H9 (cell line): ENCODE results near the gene NOTCH1. TPM values are rescaled to one million over a fixed set of nuclear protein-coding genes. Genes with fewer than 3 reads are reported as not detected.

ENCODE experiments used
- DNase-seq: peaks from one replicate; pipeline ENCODE4 v3.0.0-alpha.2; 2017
- H2AFZ ChIP-seq: one replicate; pipeline ENCODE4 v1.6.1; 2013; ENCODE audit warnings: mild to moderate bottlenecking, low read length, control low read depth, moderate library complexity
- H2AK5ac ChIP-seq: 2 replicates; pipeline ENCODE4 v1.6.1; 2013; ENCODE audit warnings: low read length, control low read depth, mixed read lengths; ENCODE audit not compliant: insufficient read length
- H2BK120ac ChIP-seq: one replicate; pipeline ENCODE4 v1.6.1; 2013; ENCODE audit warnings: low read depth, mild to moderate bottlenecking, low read length, control low read depth, inconsistent platforms; ENCODE audit not compliant: poor library complexity, severe bottlenecking
- H2BK12ac ChIP-seq: 2 replicates; pipeline ENCODE4 v1.6.1; 2013; ENCODE audit warnings: low read length, control low read depth, mixed read lengths, low read depth; ENCODE audit not compliant: insufficient read length
- H2BK15ac ChIP-seq: 2 replicates; pipeline ENCODE4 v1.6.1; 2013; ENCODE audit warnings: low read depth, low read length, control low read depth
- H2BK20ac ChIP-seq: one replicate; pipeline ENCODE4 v1.6.1; 2013; ENCODE audit warnings: low read depth, mild to moderate bottlenecking, low read length, control low read depth, inconsistent platforms; ENCODE audit not compliant: poor library complexity, severe bottlenecking
- H2BK5ac ChIP-seq: 2 replicates; pipeline ENCODE4 v1.6.1; 2013; ENCODE audit warnings: low read length, control low read depth, mixed read lengths; ENCODE audit not compliant: insufficient read length
- H3K14ac ChIP-seq: 2 replicates; pipeline ENCODE4 v1.6.1; 2013; ENCODE audit warnings: low read length, control low read depth; ENCODE audit not compliant: insufficient read depth
- H3K18ac ChIP-seq: 2 replicates; pipeline ENCODE4 v1.6.1; 2013; ENCODE audit warnings: low read depth, mild to moderate bottlenecking, mixed read lengths, low read length, control low read depth; ENCODE audit not compliant: insufficient read length
- H3K23ac ChIP-seq: 2 replicates; pipeline ENCODE4 v1.6.1; 2013; ENCODE audit warnings: low read length, control low read depth, mixed read lengths, low read depth; ENCODE audit not compliant: insufficient read length
- H3K23me2 ChIP-seq: 2 replicates; pipeline ENCODE4 v1.6.1; 2013; ENCODE audit warnings: low read depth, mild to moderate bottlenecking, mixed read lengths, low read length, control low read depth; ENCODE audit not compliant: insufficient read length, poor library complexity, severe bottlenecking
- H3K27ac ChIP-seq: 2 replicates; pipeline ENCODE4 v1.5.1; 2013; ENCODE audit warnings: low read length, control low read depth, mixed read lengths, low read depth; ENCODE audit not compliant: insufficient read length
- H3K27me3 ChIP-seq: 2 replicates; pipeline ENCODE4 v1.6.1; 2013; ENCODE audit warnings: low read length, control low read depth, inconsistent platforms; ENCODE audit not compliant: insufficient read depth
- H3K4ac ChIP-seq: 2 replicates; pipeline ENCODE4 v1.6.1; 2013; ENCODE audit warnings: low read depth, mild to moderate bottlenecking, control low read depth, inconsistent platforms, low read length, moderate library complexity
- H3K4me1 ChIP-seq: 2 replicates; pipeline ENCODE4 v1.6.1; 2013; ENCODE audit warnings: low read length, control low read depth, inconsistent platforms; ENCODE audit not compliant: insufficient read depth
- H3K4me2 ChIP-seq: 2 replicates; pipeline ENCODE4 v1.6.1; 2013; ENCODE audit warnings: low read length, control low read depth, mixed read lengths; ENCODE audit not compliant: insufficient read length, insufficient read depth
- H3K56ac ChIP-seq: 2 replicates; pipeline ENCODE4 v1.6.1; 2013; ENCODE audit warnings: low read depth, mild to moderate bottlenecking, mixed read lengths, low read length, control low read depth; ENCODE audit not compliant: insufficient read length
- H3K79me1 ChIP-seq: 2 replicates; pipeline ENCODE4 v1.6.1; 2013; ENCODE audit warnings: low read depth, mild to moderate bottlenecking, moderate library complexity, low read length, control low read depth, inconsistent platforms; ENCODE audit not compliant: insufficient read depth, poor library complexity, severe bottlenecking
- H3K79me2 ChIP-seq: 2 replicates; pipeline ENCODE4 v1.6.1; 2013; ENCODE audit warnings: low read length, control low read depth, inconsistent platforms; ENCODE audit not compliant: insufficient read depth
- H3K9ac ChIP-seq: 2 replicates; pipeline ENCODE4 v1.6.1; 2013; ENCODE audit warnings: low read length, control low read depth, mixed read lengths; ENCODE audit not compliant: insufficient read length; ENCODE audit errors: extremely low read depth
- H3K9me3 ChIP-seq: one replicate; pipeline ENCODE4 v1.6.1; 2013; ENCODE audit warnings: low read depth, low read length, inconsistent platforms; ENCODE audit not compliant: control insufficient read depth
- H3T11ph ChIP-seq: one replicate; pipeline ENCODE4 v1.6.1; 2013; ENCODE audit warnings: mild to moderate bottlenecking, low read length, control low read depth, inconsistent platforms
- H4K20me1 ChIP-seq: one replicate; pipeline ENCODE4 v1.6.1; 2013; ENCODE audit not compliant: control insufficient read depth, insufficient read length, insufficient read depth
- H4K5ac ChIP-seq: 2 replicates; pipeline ENCODE4 v1.6.1; 2013; ENCODE audit warnings: low read depth, mild to moderate bottlenecking, mixed read lengths, low read length, control low read depth; ENCODE audit not compliant: insufficient read length
- H4K8ac ChIP-seq: replicated peaks from 2 replicates; pipeline ENCODE4 v1.6.1; 2013; ENCODE audit warnings: low read length, control low read depth, mixed read lengths, low read depth; ENCODE audit not compliant: insufficient read length
- H4K91ac ChIP-seq: 2 replicates; pipeline ENCODE4 v1.6.1; 2013; ENCODE audit warnings: low read depth, mild to moderate bottlenecking, moderate library complexity, mixed read lengths, low read length, control low read depth; ENCODE audit not compliant: insufficient read length
- H3K27ac Mint-ChIP-seq, 3 experiments: 2 replicates in 2 of 3; 3 replicates in 1 of 3; pipeline ENCODE4 v1.8.0; 2020 to 2021; ENCODE audit warnings: mixed read lengths in 3 of 3, mild to moderate bottlenecking in 1 of 3, moderate library complexity in 1 of 3
- H3K27me3 Mint-ChIP-seq: 2 replicates; pipeline ENCODE4 v1.8.0; 2021; ENCODE audit warnings: low read depth, mild to moderate bottlenecking, moderate library complexity, mixed read lengths
- H3K36me3 Mint-ChIP-seq, 3 experiments: 2 replicates in 2 of 3; 3 replicates in 1 of 3; pipeline ENCODE4 v1.8.0; 2020 to 2021; ENCODE audit warnings: low read depth in 3 of 3, mixed read lengths in 3 of 3; ENCODE audit not compliant: insufficient read depth in 1 of 3
- H3K4me1 Mint-ChIP-seq, 2 experiments: 2 replicates each; pipeline ENCODE4 v1.8.0; 2020; ENCODE audit warnings: mixed read lengths in 2 of 2
- H3K4me3 Mint-ChIP-seq, 2 experiments: 2 replicates in 1 of 2; 3 replicates in 1 of 2; pipeline ENCODE4 v1.8.0; 2020 to 2021; ENCODE audit warnings: mild to moderate bottlenecking in 2 of 2, mixed read lengths in 2 of 2, moderate library complexity in 1 of 2
- H3K9me3 Mint-ChIP-seq, 2 experiments: 2 replicates in 1 of 2; 3 replicates in 1 of 2; pipeline ENCODE4 v1.8.0; 2020; ENCODE audit warnings: mild to moderate bottlenecking in 2 of 2, mixed read lengths in 2 of 2, moderate library complexity in 1 of 2
- WGBS: extraction: QIAGEN DNeasy Blood & Tissue Kit; methylation state at CpG from one replicate; pipeline ENCODE4 v1.1.7; 2013; ENCODE audit warnings: missing lambda C conversion rate, low lambda C conversion rate, mixed read lengths; ENCODE audit not compliant: insufficient read length; ENCODE audit errors: extremely low coverage; 5-methylcytosine and 5-hydroxymethylcytosine counted together
- total RNA-seq: library from RNA; stranded (reverse); gene quantifications from 2 replicates; pipeline ENCODE4 v1.2.1, GENCODE V29; 2021
- TF ChIP-seq, protein P1 (sequence below): fragments of 200-600 bp; sonication (generic); conservative IDR thresholded peaks from 3 replicates; pipeline ENCODE4 v1.8.0; 2021; ENCODE audit warnings: antibody characterized with exemption, mild to moderate bottlenecking

Gene NOTCH1
- total RNA-seq, 1 experiment from 2014 or later: 71.6 TPM

GRCh38 chr9:136563646-136564325, 17.9 kb upstream of the NOTCH1 start:
- Histone ChIP-seq H4K5ac (no peak overlapping the region), H3K79me2 (no peaks in the 10 kb centered on the region), H3K9me3 (peaks cover 4% of the 10 kb centered on the region), H2BK15ac (no peak overlapping the region), H3K27ac (no peak overlapping the region), H2BK12ac (no peak overlapping the region), H4K8ac (no peak overlapping the region), H3K56ac (no peak overlapping the region), H4K20me1 (no peaks in the 10 kb centered on the region), H2BK20ac (no peak overlapping the region), H2AK5ac (no peak overlapping the region), H4K91ac (no peak overlapping the region), H2BK120ac (no peak overlapping the region), H3T11ph (no peak overlapping the region), H3K27me3 (no peaks in the 10 kb centered on the region), H3K4me1 (no peaks in the 10 kb centered on the region), H3K14ac (no peak overlapping the region), H3K23me2 (no peaks in the 10 kb centered on the region), H3K9ac (no peak overlapping the region), H3K4ac (no peak overlapping the region), H3K79me1 (no peaks in the 10 kb centered on the region), H3K18ac (no peak overlapping the region), H3K4me2 (no peak overlapping the region), H2BK5ac (no peak overlapping the region), H3K23ac (no peak overlapping the region), H2AFZ (no peak overlapping the region)
- H3K36me3 Mint-ChIP-seq: peaks cover 15 to 17% (median 17%) of the 10 kb centered on the region in 3 experiments
- H3K27ac Mint-ChIP-seq: peak overlapping the region in 1 of 3 experiments; percentile 87; a peak in 1 of 7 replicates
- H3K9me3 Mint-ChIP-seq: peaks cover 22 to 23% of the 10 kb centered on the region in 2 experiments
- H3K4me3 Mint-ChIP-seq: no peak overlapping the region
- TF ChIP-seq, protein P1, sequence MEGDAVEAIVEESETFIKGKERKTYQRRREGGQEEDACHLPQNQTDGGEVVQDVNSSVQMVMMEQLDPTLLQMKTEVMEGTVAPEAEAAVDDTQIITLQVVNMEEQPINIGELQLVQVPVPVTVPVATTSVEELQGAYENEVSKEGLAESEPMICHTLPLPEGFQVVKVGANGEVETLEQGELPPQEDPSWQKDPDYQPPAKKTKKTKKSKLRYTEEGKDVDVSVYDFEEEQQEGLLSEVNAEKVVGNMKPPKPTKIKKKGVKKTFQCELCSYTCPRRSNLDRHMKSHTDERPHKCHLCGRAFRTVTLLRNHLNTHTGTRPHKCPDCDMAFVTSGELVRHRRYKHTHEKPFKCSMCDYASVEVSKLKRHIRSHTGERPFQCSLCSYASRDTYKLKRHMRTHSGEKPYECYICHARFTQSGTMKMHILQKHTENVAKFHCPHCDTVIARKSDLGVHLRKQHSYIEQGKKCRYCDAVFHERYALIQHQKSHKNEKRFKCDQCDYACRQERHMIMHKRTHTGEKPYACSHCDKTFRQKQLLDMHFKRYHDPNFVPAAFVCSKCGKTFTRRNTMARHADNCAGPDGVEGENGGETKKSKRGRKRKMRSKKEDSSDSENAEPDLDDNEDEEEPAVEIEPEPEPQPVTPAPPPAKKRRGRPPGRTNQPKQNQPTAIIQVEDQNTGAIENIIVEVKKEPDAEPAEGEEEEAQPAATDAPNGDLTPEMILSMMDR: no peak
- WGBS: no CpG with 5 or more reads among the region's 19 CpGs
- H3K27me3 Mint-ChIP-seq: peaks cover 39% of the 10 kb centered on the region
- no peak for DNase-seq
- peaks cover 24 to 27% of the 10 kb centered on the region in 2 experiments for H3K4me1 Mint-ChIP-seq
